ENCODE data around the gene MN1. TPM values are rescaled to one million over a fixed set of nuclear protein-coding genes. Genes with fewer than 3 reads are reported as not detected.

Gene MN1
- total RNA-seq, 1 donor = 6.2 TPM

DNA sequence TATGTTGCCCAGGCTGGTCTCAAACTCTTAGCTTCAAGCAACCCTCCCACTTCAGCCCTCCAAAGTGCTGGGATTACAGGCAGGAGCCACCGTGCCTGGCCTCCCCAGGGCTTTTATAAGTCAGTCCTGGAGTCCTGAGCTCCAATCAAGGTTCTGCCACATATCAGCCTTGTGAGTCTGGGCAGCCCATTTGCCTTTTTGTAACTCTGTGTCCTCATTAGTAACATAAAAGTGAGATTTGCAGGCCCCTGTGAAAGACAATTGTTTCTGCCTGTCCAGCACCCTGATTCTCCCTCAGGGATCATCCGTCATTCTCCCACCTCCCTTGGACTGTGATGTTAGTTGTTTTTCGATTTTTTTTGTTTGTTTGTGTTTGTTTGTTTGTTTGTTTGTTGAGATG is 89.8 kb downstream of the MN1 start:
- Histone ChIP-seq H4K20me1 (ENCODE audit: insufficient read depth, low read length) (no peaks in the 10 kb centered on the region), H3K4me2 (ENCODE audit: insufficient read depth, low read length) (no peak overlapping the region), H3K27me3 (ENCODE audit: insufficient read depth, low read length) (peaks cover 6% of the 10 kb centered on the region), H3K4me3 (ENCODE audit: insufficient read depth, low read length) (no peak overlapping the region), H3K36me3 (ENCODE audit: insufficient read depth, low read length) (no peaks in the 10 kb centered on the region), H3K27ac (ENCODE audit: low read depth, low read length) (no peak overlapping the region), H3K4me1 (ENCODE audit: insufficient read depth, low read length) (no peaks in the 10 kb centered on the region), H2AFZ (ENCODE audit: low read length) (no peak overlapping the region), H3K79me2 (ENCODE audit: insufficient read depth, low read length) (no peaks in the 10 kb centered on the region), H3K9me3 (ENCODE audit: low read depth, low read length) (peaks cover 8% of the 10 kb centered on the region)
- no peak for DNase-seq (ENCODE audit: insufficient read length, low spot score, missing footprints)
- TF ChIP-seq, protein P1, sequence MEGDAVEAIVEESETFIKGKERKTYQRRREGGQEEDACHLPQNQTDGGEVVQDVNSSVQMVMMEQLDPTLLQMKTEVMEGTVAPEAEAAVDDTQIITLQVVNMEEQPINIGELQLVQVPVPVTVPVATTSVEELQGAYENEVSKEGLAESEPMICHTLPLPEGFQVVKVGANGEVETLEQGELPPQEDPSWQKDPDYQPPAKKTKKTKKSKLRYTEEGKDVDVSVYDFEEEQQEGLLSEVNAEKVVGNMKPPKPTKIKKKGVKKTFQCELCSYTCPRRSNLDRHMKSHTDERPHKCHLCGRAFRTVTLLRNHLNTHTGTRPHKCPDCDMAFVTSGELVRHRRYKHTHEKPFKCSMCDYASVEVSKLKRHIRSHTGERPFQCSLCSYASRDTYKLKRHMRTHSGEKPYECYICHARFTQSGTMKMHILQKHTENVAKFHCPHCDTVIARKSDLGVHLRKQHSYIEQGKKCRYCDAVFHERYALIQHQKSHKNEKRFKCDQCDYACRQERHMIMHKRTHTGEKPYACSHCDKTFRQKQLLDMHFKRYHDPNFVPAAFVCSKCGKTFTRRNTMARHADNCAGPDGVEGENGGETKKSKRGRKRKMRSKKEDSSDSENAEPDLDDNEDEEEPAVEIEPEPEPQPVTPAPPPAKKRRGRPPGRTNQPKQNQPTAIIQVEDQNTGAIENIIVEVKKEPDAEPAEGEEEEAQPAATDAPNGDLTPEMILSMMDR (IDR thresholded peaks at IDR 0.05; ENCODE audit: extremely low read depth, low read depth, low read length) = no peak

DNA sequence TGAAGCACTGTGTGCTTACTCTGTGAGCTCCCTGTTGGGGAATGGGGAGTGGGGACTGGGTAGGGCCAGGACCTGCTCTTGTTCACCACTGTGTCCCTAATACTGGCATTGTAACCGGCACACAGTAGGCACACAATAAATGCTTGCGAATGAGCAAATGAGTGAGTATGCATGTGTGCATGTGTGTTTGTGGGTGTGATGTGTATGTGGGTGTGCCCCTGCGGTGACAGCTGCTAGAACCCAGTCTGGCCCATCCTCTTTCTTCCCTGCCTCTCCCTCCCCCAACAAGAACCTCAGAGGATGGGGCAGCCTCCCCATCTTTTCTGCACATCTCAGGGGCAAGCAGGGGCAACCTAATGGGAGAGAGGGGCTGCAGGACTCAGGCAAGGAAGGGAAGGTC is 90.5 kb downstream of the MN1 start:
- Histone ChIP-seq H3K27me3 (ENCODE audit: insufficient read depth, low read length) (peaks cover 6% of the 10 kb centered on the region), H3K4me3 (ENCODE audit: insufficient read depth, low read length) (no peak overlapping the region), H2AFZ (ENCODE audit: low read length) (no peak overlapping the region), H3K79me2 (ENCODE audit: insufficient read depth, low read length) (no peaks in the 10 kb centered on the region), H3K4me2 (ENCODE audit: insufficient read depth, low read length) (no peak overlapping the region), H3K36me3 (ENCODE audit: insufficient read depth, low read length) (no peaks in the 10 kb centered on the region), H3K9me3 (ENCODE audit: low read depth, low read length) (peaks cover 5% of the 10 kb centered on the region), H3K4me1 (ENCODE audit: insufficient read depth, low read length) (no peaks in the 10 kb centered on the region), H4K20me1 (ENCODE audit: insufficient read depth, low read length) (no peaks in the 10 kb centered on the region), H3K27ac (ENCODE audit: low read depth, low read length) (no peak overlapping the region)
- no peak for DNase-seq (ENCODE audit: insufficient read length, low spot score, missing footprints)
- TF ChIP-seq, protein P1 (IDR thresholded peaks at IDR 0.05; ENCODE audit: extremely low read depth, low read depth, low read length) = no peak

DNA sequence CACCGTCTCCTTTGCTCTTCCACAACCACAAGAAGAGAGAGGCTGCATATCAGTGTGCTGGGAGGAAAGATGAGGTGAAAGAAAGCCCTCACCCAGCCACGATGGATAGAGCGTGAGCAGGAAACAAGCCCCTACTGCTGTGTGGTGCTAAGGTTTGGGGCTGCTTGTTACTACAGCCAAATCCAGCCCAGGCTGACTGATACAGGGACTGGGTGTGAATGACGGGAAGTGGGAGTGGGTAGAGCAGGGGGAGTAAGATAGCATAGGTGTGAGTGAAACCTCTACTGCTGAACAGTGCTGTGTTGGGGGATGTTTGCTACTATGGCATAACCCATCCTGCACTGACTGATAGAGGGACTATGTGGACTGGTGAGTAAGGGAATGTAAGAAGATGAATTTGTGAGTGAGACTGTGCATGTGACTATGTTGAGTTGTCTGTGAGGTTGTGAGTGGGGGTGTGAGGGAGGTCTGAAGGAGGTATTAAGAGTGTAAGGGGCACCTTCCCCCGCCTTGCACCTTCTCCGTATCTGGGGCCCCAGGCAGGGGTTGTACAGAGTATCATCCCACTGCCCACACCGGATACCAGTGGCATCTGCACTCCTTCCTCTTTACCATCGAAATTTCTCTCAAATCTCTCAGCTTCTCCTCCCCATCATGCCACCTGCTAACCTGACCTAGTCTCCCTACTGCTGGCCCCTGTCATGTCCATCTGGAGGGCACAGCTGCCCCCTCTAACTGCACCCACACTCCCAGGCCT is 91.5 kb downstream of the MN1 start:
- no peaks in the 10 kb centered on the region for H3K4me1 ChIP-seq (ENCODE audit: insufficient read depth, low read length)
- no peak overlapping the region for H3K4me3 ChIP-seq (ENCODE audit: insufficient read depth, low read length)
- no peaks in the 10 kb centered on the region for H3K36me3 ChIP-seq (ENCODE audit: insufficient read depth, low read length)
- no peaks in the 10 kb centered on the region for H3K79me2 ChIP-seq (ENCODE audit: insufficient read depth, low read length)
- no peak for DNase-seq (ENCODE audit: insufficient read length, low spot score, missing footprints)
- no peak overlapping the region for H2AFZ ChIP-seq (ENCODE audit: low read length)
- peaks cover 2% of the 10 kb centered on the region for H3K9me3 ChIP-seq (ENCODE audit: low read depth, low read length)
- H4K20me1 ChIP-seq (ENCODE audit: insufficient read depth, low read length) = no peaks in the 10 kb centered on the region
- TF ChIP-seq, protein P1 (IDR thresholded peaks at IDR 0.05; ENCODE audit: extremely low read depth, low read depth, low read length) = no peak
- peaks cover 6% of the 10 kb centered on the region for H3K27me3 ChIP-seq (ENCODE audit: insufficient read depth, low read length)
- H3K27ac ChIP-seq (ENCODE audit: low read depth, low read length) = no peak overlapping the region
- H3K4me2 ChIP-seq (ENCODE audit: insufficient read depth, low read length) = no peak overlapping the region

DNA sequence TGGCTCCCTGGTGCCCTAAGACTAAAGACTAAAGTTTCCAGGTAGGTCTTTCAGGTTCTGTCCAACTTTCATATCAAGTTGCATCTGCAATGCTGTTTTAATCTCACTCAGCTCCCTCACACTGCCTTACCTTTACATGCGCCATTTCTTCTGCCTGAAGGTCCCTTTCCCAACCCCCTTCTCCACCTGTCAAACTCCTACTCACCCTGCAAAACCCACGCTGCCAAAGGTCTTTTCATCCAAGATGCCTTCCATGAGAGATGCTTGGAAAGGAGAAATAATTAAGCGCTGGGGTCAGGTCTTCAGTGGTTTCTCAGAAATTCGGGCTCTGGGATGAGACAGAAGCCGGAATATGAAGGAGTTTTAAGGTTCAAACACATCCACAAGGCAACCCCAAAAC is 95.1 kb downstream of the MN1 start:
- Histone ChIP-seq H3K4me1 (ENCODE audit: insufficient read depth, low read length) (no peaks in the 10 kb centered on the region), H2AFZ (ENCODE audit: low read length) (no peak overlapping the region), H3K36me3 (ENCODE audit: insufficient read depth, low read length) (no peaks in the 10 kb centered on the region), H3K79me2 (ENCODE audit: insufficient read depth, low read length) (no peaks in the 10 kb centered on the region), H3K4me2 (ENCODE audit: insufficient read depth, low read length) (no peak overlapping the region), H3K27me3 (ENCODE audit: insufficient read depth, low read length) (peaks cover 6% of the 10 kb centered on the region), H3K27ac (ENCODE audit: low read depth, low read length) (no peak overlapping the region), H4K20me1 (ENCODE audit: insufficient read depth, low read length) (no peaks in the 10 kb centered on the region), H3K4me3 (ENCODE audit: insufficient read depth, low read length) (no peak overlapping the region), H3K9me3 (ENCODE audit: low read depth, low read length) (peaks cover 5% of the 10 kb centered on the region)
- DNase-seq (ENCODE audit: insufficient read length, low spot score, missing footprints) = no peak
- TF ChIP-seq, protein P1 (IDR thresholded peaks at IDR 0.05; ENCODE audit: extremely low read depth, low read depth, low read length) = no peak

Data from osteoblast (primary cell).